ENCODE data around the gene TNFSF18. TPM values are rescaled to one million over a fixed set of nuclear protein-coding genes. Genes with fewer than 3 reads are reported as not detected.

TNFSF18 gene
- total RNA-seq, 4 donors from 2014 or later, result 0.23 TPM; not detected in 3

GRCh38 chr1:173009597-173009996, 41.1 kb downstream of the TNFSF18 start:
- Histone ChIP-seq H3K27me3 (no peaks in the 10 kb centered on the region), H3K4me1 (peaks cover 4% of the 10 kb centered on the region), H3K9me3 (no peaks in the 10 kb centered on the region), H3K4me3 (no peak overlapping the region), H3K36me3 (no peaks in the 10 kb centered on the region), H3K27ac (no peak overlapping the region)
- DNase-seq (ENCODE audit: low spot score in 2 of 2), result no peak
- TF ChIP-seq POLR2AphosphoS5 (IDR thresholded peaks at IDR 0.05) (no peak), POLR2A (IDR thresholded peaks at IDR 0.05) (no peak), EP300 (IDR thresholded peaks at IDR 0.05) (no peak)
- 53% methylated on average over 1 of the region's 1 CpG for WGBS

DNA sequence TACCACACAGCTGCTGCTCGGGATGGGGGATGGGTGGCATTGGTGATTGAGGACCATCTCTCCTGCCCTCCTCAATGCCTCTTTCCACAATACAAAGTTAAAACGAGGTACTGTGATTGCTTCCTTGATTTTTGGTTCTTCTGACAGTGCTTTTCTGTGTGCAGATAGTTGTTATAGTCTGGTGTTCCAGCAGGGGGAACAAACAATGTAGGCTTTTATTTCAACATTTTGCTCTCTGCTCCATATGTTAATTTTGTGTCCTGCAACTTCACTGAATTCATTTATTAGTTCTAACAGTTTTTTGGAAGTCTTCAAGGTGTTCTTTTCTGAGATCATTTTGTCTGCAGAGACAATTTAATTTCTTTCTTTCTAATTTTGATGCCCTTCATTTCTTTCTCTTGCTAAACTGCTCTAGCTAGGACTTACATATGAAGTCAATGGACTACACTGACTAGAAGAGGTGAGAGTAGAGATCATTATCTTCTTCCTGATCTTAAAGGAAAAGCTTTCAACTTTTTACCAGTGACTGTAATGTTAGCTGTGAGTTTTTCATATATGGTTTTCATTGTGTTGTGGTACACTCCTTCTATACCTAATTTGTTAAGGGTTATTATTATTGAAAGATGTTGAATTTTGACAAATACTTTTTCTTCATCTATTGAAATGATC, 45.4 kb downstream of the TNFSF18 start:
- Histone ChIP-seq H3K27ac (no peak overlapping the region), H3K4me3 (no peak overlapping the region), H3K27me3 (no peaks in the 10 kb centered on the region), H3K36me3 (no peaks in the 10 kb centered on the region), H3K9me3 (no peaks in the 10 kb centered on the region), H3K4me1 (peaks cover 4% of the 10 kb centered on the region)
- DNase-seq (ENCODE audit: low spot score in 2 of 2), result no peak
- TF ChIP-seq POLR2AphosphoS5 (IDR thresholded peaks at IDR 0.05) (no peak), POLR2A (IDR thresholded peaks at IDR 0.05) (no peak), CTCF (IDR thresholded peaks at IDR 0.05) (no peak), EP300 (IDR thresholded peaks at IDR 0.05) (no peak)
- 71% methylated on average over 2 of the region's 2 CpGs for WGBS

GRCh38 chr1:173002891-173003838, 47.6 kb downstream of the TNFSF18 start:
- no peaks in the 10 kb centered on the region for H3K9me3 ChIP-seq
- H3K4me3 ChIP-seq, result no peak overlapping the region
- TF ChIP-seq POLR2A (IDR thresholded peaks at IDR 0.05), result no peak
- no peak for TF ChIP-seq EP300 (IDR thresholded peaks at IDR 0.05)
- TF ChIP-seq POLR2AphosphoS5 (IDR thresholded peaks at IDR 0.05), result no peak
- TF ChIP-seq CTCF (IDR thresholded peaks at IDR 0.05), result no peak
- no peaks in the 10 kb centered on the region for H3K36me3 ChIP-seq
- no peaks in the 10 kb centered on the region for H3K4me1 ChIP-seq
- H3K27ac ChIP-seq, result no peak overlapping the region
- WGBS, result 61% methylated on average over 6 of the region's 6 CpGs
- H3K27me3 ChIP-seq, result no peaks in the 10 kb centered on the region
- DNase-seq (ENCODE audit: low spot score in 2 of 2), result peak in 1 of 2 donors; percentile 66

DNA sequence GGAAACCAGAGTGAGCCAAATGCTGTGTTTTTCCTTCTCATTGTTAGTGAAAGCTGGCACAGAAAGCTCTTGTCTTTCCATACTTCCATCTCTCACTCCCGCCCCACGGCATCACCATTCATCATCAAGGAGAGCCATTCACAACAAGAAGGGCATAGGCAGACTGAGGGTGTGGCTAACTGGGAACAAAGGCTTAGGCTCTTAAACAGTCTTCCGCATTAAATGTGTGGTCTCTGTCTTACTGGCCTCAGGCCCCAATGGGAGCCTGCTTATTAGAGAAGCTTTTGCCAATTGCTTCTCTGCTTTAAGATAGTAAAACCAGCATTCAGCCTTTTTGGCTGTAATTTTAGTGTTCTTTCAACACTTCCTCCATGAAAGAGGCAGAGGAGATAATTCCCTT, 51.4 kb downstream of the TNFSF18 start:
- no peak for DNase-seq (ENCODE audit: low spot score in 2 of 2)

DNA sequence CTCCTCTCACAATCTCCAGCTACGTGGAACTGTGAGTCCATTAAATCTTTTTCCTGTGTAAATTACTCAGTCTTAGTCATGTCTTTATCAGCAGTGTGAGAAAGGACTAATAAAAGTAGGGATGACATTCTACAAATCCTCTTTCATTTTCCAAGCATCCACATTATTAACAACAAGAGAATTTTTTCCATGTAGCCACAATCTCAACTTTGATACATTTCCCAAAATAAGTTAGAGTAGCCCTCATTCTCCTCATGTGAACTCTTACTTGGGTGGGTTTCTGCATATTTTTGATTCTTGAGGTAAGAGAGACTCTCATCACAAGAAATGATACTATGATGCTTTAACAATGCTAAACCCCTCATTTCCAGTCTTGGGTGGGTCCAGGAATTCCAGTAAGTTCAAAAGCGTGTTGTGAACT, 52.8 kb downstream of the TNFSF18 start:
- H3K27me3 ChIP-seq, result no peaks in the 10 kb centered on the region
- H3K36me3 ChIP-seq, result no peaks in the 10 kb centered on the region
- H3K27ac ChIP-seq, result no peak overlapping the region
- TF ChIP-seq POLR2AphosphoS5 (IDR thresholded peaks at IDR 0.05), result no peak
- TF ChIP-seq EP300 (IDR thresholded peaks at IDR 0.05), result no peak
- TF ChIP-seq CTCF (IDR thresholded peaks at IDR 0.05), result no peak
- no peak for TF ChIP-seq POLR2A (IDR thresholded peaks at IDR 0.05)
- H3K4me3 ChIP-seq, result no peak overlapping the region
- H3K4me1 ChIP-seq, result no peaks in the 10 kb centered on the region
- DNase-seq (ENCODE audit: low spot score in 2 of 2), result no peak
- WGBS, result 66% methylated on average over 2 of the region's 2 CpGs
- no peaks in the 10 kb centered on the region for H3K9me3 ChIP-seq

More for the DNA sequence above, 51.4 kb downstream of the TNFSF18 start:
- Histone ChIP-seq H3K27me3 (no peaks in the 10 kb centered on the region), H3K36me3 (no peaks in the 10 kb centered on the region), H3K27ac (no peak overlapping the region), H3K9me3 (no peaks in the 10 kb centered on the region), H3K4me3 (no peak overlapping the region), H3K4me1 (no peaks in the 10 kb centered on the region)
- TF ChIP-seq POLR2A (IDR thresholded peaks at IDR 0.05), result no peak
- no peak for TF ChIP-seq CTCF (IDR thresholded peaks at IDR 0.05)
- TF ChIP-seq EP300 (IDR thresholded peaks at IDR 0.05), result no peak
- no peak for TF ChIP-seq POLR2AphosphoS5 (IDR thresholded peaks at IDR 0.05)
- WGBS, result 25% methylated on average over 3 of the region's 3 CpGs
